Smooth muscle cell (in vitro differentiated cells): ENCODE data around the gene TMEM8B. TPM values are rescaled to one million over a fixed set of nuclear protein-coding genes. Genes with fewer than 3 reads are reported as not detected.

ENCODE experiments used
- DNase-seq: peaks from one replicate; lab custom pipeline; 2025; ENCODE audit not compliant: unreplicated experiment; lab: John Stamatoyannopoulos, UW
- H2AFZ ChIP-seq: fragments of 200-600 bp; sonication (generic); 2 replicates; pipeline ENCODE4 v1.6.0; 2016; ENCODE audit warnings: antibody characterized with exemption, low read depth, mild to moderate bottlenecking
- H3F3A ChIP-seq: fragments of 200-600 bp; sonication (generic); 2 replicates; pipeline ENCODE4 v1.6.0; 2017; ENCODE audit warnings: antibody characterized with exemption, low read depth
- H3K27ac ChIP-seq: fragments of 200-600 bp; sonication (generic); 2 replicates; pipeline ENCODE4 v1.5.1; 2016; ENCODE audit warnings: low read depth, mild to moderate bottlenecking
- H3K27me3 ChIP-seq: fragments of 200-600 bp; sonication (generic); 2 replicates; pipeline ENCODE4 v1.6.1; 2016; ENCODE audit warnings: low read depth, mild to moderate bottlenecking
- H3K36me3 ChIP-seq: fragments of 200-600 bp; sonication (generic); 2 replicates; pipeline ENCODE4 v1.5.1; 2016; ENCODE audit warnings: low read depth
- H3K4me1 ChIP-seq: fragments of 200-600 bp; sonication (generic); 2 replicates; pipeline ENCODE4 v1.5.1; 2016; ENCODE audit warnings: low read depth
- H3K4me2 ChIP-seq: fragments of 200-600 bp; sonication (generic); 2 replicates; pipeline ENCODE4 v1.6.0; 2016; ENCODE audit warnings: mild to moderate bottlenecking
- H3K4me3 ChIP-seq: fragments of 200-600 bp; sonication (generic); 2 replicates; pipeline ENCODE4 v1.5.1; 2016; ENCODE audit warnings: mild to moderate bottlenecking
- H3K79me2 ChIP-seq: fragments of 200-600 bp; sonication (generic); 2 replicates; pipeline ENCODE4 v1.6.0; 2016; ENCODE audit warnings: low read depth, mild to moderate bottlenecking
- H3K9ac ChIP-seq: fragments of 200-600 bp; sonication (generic); 2 replicates; pipeline ENCODE4 v1.6.0; 2016; ENCODE audit warnings: low read depth
- H3K9me3 ChIP-seq: fragments of 200-600 bp; sonication (generic); replicated peaks from 2 replicates; pipeline ENCODE4 v1.5.1; 2016; ENCODE audit warnings: low read depth
- H4K20me1 ChIP-seq: fragments of 200-600 bp; sonication (generic); 2 replicates; pipeline ENCODE4 v1.6.0; 2016; ENCODE audit warnings: low read depth
- WGBS: methylation state at CpG from one replicate; pipeline ENCODE4 v1.1.7; 2016; ENCODE audit warnings: low lambda C conversion rate; 5-methylcytosine and 5-hydroxymethylcytosine counted together
- polyA plus RNA-seq: library from polyadenylated mRNA; unstranded; fragments of >200 nt; fragmentation: Nextera tagmentation; extraction: Ambion mirVana; gene quantifications from 2 replicates; pipeline ENCODE4 v1.2.1, GENCODE V29; 2016
- total RNA-seq: library from RNA; depleted of rRNA; stranded (reverse); fragments of >200 nt; gene quantifications from 2 replicates; pipeline ENCODE4 v1.2.3, GENCODE V29; 2014
- TF ChIP-seq, protein P1 (sequence below): fragments of 200-600 bp; sonication (generic); IDR thresholded peaks from 2 replicates; pipeline ENCODE4 v1.5.1; 2017; ENCODE audit warnings: borderline replicate concordance, mild to moderate bottlenecking, antibody characterized with exemption; ENCODE audit not compliant: insufficient read depth, poor library complexity, severe bottlenecking

The TMEM8B gene
- total and polyA plus RNA-seq, 2 experiments from 2014 or later: 4.9 to 18.7 TPM

DNA sequence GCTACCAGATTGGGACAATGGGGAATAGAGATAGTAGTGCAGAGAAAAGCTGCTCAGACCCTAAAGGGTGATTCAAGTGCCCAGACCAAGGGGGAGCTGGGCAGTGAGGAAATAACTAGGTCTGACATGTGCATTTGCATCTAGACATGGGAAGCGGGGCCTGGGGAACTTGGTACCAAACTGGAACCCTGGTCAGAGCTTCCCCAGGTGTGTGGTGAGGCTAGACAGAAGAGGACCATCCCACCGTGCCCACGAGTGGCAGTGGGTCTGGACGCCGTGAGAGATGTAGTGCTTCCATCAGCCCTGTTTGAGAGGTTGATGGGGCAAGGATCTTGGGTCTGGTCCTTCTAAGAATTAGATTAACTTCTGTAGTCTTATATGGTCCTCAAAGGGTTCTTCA is 7.6 kb downstream of the TMEM8B start:
- no peaks in the 10 kb centered on the region for H3K36me3 ChIP-seq
- no peaks in the 10 kb centered on the region for H3K4me1 ChIP-seq
- no peak overlapping the region for H3K4me2 ChIP-seq
- H3K27ac ChIP-seq: no peak overlapping the region
- no peaks in the 10 kb centered on the region for H3K9me3 ChIP-seq
- no peaks in the 10 kb centered on the region for H3K79me2 ChIP-seq
- H4K20me1 ChIP-seq: no peaks in the 10 kb centered on the region
- WGBS: 96% methylated on average over 5 of the region's 5 CpGs
- TF ChIP-seq, protein P1, sequence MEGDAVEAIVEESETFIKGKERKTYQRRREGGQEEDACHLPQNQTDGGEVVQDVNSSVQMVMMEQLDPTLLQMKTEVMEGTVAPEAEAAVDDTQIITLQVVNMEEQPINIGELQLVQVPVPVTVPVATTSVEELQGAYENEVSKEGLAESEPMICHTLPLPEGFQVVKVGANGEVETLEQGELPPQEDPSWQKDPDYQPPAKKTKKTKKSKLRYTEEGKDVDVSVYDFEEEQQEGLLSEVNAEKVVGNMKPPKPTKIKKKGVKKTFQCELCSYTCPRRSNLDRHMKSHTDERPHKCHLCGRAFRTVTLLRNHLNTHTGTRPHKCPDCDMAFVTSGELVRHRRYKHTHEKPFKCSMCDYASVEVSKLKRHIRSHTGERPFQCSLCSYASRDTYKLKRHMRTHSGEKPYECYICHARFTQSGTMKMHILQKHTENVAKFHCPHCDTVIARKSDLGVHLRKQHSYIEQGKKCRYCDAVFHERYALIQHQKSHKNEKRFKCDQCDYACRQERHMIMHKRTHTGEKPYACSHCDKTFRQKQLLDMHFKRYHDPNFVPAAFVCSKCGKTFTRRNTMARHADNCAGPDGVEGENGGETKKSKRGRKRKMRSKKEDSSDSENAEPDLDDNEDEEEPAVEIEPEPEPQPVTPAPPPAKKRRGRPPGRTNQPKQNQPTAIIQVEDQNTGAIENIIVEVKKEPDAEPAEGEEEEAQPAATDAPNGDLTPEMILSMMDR: no peak
- no peak overlapping the region for H3K9ac ChIP-seq
- H2AFZ ChIP-seq: no peak overlapping the region
- no peak for DNase-seq
- H3F3A ChIP-seq: no peaks in the 10 kb centered on the region
- no peak overlapping the region for H3K4me3 ChIP-seq
- H3K27me3 ChIP-seq: no peaks in the 10 kb centered on the region

DNA sequence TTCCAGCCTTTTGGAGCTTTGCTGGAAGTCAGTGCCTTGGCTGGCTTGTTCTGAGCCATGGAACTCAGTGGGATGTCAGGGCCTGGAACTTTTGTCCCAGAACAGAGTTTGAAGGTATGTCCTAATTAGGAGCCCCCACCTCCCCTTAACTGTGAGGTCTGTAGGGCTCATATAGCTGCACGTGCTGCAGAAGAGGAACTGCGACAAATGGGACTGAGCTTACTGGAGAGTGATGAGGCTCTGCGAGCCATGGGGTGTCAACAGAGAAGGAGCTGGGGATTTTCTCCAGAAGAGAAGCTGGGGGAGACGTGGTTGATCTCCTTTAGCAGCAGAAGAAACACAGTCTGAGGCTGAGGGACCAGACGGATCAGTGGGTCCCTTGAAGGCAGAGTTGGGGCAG is 10.9 kb downstream of the TMEM8B start:
- Histone ChIP-seq H3K27ac (no peak overlapping the region), H4K20me1 (no peaks in the 10 kb centered on the region), H3F3A (peaks cover 5% of the 10 kb centered on the region), H3K79me2 (no peaks in the 10 kb centered on the region), H3K4me1 (no peaks in the 10 kb centered on the region), H3K36me3 (no peaks in the 10 kb centered on the region), H3K4me3 (no peak overlapping the region), H3K27me3 (no peaks in the 10 kb centered on the region), H3K9me3 (no peaks in the 10 kb centered on the region), H3K9ac (no peak overlapping the region), H2AFZ (no peak overlapping the region), H3K4me2 (no peak overlapping the region)
- 96% methylated on average over 5 of the region's 5 CpGs for WGBS
- TF ChIP-seq, protein P1: no peak
- no peak for DNase-seq

DNA sequence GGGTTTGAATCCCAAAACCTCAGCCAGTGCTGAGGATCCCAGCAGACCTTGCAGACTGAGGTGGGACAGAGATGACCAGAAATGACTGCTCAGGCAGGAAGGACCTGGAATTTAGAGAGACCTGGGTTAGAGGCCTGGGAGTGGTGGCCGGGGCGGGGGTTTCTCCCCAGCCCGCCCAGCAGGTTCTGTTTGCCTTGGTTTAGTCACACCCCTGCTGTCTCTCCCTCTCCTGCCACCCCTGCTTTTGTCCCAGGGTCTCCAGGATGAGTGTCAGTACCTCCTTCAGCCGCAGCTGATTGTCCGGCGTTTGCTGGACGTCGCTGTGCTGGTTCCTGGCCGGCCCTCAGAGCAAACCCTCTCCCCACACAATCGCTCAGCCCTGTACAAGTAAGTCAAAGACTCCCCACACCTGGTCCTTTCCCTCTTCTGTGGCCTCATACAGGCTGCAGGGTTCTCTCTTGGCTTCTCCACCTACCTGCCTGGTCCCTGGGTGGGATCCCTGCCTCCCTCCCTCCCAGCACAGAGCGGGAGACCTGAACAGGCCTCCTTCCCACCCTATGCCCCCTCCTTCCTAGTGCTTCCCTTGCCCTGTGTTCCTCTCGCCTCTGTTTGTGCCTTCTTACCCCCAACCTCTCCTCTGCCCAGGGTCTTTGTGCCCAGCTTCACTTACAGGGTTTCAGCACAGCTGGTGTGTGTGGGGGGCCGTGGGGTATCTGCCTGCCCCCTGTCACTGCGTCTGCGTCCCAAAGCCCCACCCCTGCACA is 12.0 kb downstream of the TMEM8B start:
- no peaks in the 10 kb centered on the region for H3K27me3 ChIP-seq
- H3F3A ChIP-seq: peaks cover 10% of the 10 kb centered on the region
- no peaks in the 10 kb centered on the region for H3K79me2 ChIP-seq
- H3K9me3 ChIP-seq: no peaks in the 10 kb centered on the region
- H2AFZ ChIP-seq: no peak overlapping the region
- 96% methylated on average over 15 of the region's 15 CpGs for WGBS
- no peak overlapping the region for H3K4me2 ChIP-seq
- H3K4me3 ChIP-seq: no peak overlapping the region
- DNase-seq: no peak
- no peak overlapping the region for H3K27ac ChIP-seq
- H3K9ac ChIP-seq: no peak overlapping the region
- no peaks in the 10 kb centered on the region for H4K20me1 ChIP-seq
- TF ChIP-seq, protein P1: no peak
- peaks cover 8% of the 10 kb centered on the region for H3K4me1 ChIP-seq
- H3K36me3 ChIP-seq: no peaks in the 10 kb centered on the region

DNA sequence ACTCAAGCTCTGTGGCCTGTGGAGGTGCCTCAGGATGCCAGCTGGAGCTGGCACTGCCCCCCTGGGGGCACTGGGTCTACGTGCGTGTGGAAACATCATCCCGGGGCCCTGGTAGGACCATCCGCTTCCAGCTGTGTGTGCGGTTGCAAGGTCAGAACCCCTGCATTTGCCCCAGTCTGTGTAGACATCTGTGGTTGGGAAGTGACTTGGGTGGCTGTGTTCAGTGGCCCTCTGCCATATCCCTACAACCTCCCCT is 12.5 kb downstream of the TMEM8B start:
- WGBS: 74% methylated on average over 5 of the region's 5 CpGs
- TF ChIP-seq, protein P1: no peak

More for the DNA sequence above, 12.5 kb downstream of the TMEM8B start:
- H2AFZ ChIP-seq: no peak overlapping the region
- H3K9ac ChIP-seq: no peak overlapping the region
- H3K79me2 ChIP-seq: no peaks in the 10 kb centered on the region
- H3K27ac ChIP-seq: no peak overlapping the region
- no peak overlapping the region for H3K4me3 ChIP-seq
- H3K4me2 ChIP-seq: no peak overlapping the region
- H4K20me1 ChIP-seq: no peaks in the 10 kb centered on the region
- H3F3A ChIP-seq: peaks cover 10% of the 10 kb centered on the region
- peaks cover 13% of the 10 kb centered on the region for H3K4me1 ChIP-seq
- no peaks in the 10 kb centered on the region for H3K9me3 ChIP-seq
- no peak for DNase-seq
- no peaks in the 10 kb centered on the region for H3K36me3 ChIP-seq
- H3K27me3 ChIP-seq: no peaks in the 10 kb centered on the region
